Measurements from ENCODE around the gene RAB6B.

The RAB6B gene

DNA sequence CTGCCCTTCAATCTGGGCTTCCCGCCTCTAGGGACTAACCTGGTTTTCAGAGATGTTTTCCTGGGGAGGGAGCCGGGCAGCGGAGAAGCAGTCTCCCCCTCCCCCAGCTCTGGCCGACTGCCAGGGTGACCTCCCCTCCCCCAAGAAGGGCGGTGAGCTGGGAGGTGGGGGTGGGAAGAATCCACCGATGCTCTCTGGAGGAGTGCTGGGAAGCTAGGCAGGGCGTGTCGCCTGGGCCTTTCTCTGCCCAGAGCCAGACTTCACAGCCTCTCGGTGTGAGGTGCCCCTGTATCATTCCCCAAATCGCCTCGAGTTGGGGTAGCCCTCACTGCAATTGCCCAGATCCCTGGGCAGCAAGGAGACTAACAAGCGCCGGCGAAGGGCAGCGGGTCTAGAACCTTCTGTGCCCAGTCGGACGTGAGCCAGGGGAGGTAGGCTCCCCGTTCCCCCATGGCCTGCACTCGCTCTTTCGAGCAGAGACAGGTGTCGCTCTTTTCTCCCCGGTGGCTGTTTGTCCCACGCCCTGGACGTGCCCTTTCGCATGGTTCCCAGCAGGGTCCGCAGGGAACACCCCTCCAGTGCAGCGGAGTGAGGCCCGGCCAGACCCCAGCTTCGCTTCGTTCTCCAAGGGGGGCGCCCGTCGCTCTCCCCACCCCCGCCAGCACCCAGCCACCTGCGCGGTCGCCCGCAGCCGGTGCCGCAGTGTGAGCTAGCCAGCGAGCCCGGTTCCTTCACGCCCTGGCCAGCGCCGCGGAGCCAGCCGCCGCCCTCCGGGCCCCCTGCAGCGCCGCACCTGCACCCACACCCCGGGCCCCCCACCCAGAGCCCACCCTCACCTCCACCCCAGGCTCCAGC, 1.1 kb downstream of the RAB6B start:
- DNase-seq = no peak

DNA sequence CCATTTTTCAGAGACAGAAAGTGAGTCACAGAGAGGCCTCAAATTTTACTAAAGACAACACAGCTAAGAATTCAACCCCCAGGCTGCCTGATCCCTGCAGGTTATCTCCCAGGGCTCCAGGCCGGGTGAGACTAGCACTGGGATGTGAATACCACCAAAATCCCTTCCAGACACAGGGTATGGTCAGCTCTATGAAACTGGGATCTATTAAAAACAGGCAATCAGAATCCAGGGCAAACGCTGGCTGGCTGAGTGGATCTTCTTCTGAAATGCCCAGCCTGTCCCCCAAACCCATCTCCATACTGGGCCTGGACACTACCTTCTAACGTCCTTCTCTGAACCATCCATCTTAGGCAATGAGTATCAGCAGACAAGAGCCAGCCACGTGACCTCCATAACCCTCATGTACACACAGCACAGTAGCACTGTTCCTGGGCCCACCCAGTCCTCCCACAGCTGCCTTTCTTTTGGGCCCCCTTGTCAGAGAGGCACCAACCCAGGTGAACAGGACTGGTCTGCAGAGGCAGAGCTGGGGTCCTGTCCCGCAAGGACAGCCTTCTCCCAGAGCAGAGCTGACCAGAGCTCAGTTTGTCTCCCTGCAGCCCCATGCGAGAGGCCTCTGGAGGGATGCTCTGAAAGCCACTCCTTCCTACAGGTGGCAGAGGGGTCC, 1.9 kb downstream of the RAB6B start:
- no peak for DNase-seq

DNA sequence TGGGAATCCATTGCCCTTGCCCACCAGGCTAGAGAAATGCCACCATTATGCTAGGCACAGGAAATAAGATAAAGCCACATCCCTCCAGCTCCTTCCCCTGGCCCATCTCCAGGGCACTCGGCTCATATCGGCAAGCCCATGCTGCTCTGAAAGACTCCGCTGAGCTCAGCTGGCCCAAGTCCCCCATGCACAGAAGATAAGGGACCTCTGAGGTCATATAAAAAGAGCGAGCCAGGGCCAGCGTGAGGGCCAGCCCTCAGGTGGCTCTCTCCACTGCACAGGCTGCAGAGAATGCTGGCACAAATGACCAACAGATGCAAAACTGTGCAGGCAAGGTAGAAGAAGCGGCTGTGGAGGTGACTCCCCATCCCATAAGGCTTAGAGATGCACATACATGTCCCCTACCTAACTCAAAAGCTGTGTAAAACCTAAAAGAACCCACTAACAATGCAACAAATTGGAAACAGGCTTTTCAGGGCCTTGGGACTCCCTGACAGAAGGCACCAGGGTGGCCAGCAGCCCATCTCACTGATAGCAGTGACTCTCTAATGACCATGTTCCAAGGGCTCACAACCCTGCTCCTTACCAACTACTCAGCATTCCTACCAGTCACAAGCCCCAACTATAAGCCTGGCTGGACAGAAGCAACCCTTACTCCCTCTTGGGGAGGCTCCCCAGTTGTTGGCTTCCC, 3.0 kb downstream of the RAB6B start:
- peak; percentile 97 for DNase-seq

DNA sequence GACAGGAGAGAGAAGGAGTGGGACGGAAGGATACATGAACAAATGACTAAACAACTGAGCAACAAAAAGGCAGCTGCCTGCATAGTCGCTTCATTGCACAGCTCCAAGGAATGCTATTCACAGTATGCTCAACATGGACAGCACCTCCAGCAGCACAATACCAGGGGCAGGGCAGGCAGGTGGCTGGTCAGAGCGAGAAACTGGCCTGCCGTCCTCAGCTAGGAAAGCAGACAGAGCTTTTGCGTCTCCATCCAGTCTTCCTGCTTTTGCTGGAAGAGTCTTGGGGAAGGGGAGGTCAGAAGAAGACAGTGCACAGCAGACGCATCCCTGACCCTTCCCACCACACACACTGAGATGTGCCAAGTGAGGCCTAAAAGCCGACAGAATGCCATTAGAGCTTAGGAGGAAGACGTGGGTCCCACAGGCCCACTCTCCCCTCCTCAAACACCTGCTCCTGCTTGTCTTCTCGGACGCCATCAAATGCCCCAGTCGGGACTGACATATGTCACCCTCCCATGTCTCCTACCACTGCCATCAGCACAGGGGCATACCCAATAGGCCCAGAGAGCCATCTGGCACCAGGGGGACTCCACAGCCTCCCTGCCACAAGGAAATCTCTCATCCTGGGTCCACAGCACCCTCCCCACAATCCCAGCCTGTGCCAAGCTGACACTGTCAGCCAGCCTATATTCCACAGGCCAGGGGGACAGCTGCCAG, 3.9 kb downstream of the RAB6B start:
- no peak for DNase-seq

DNA sequence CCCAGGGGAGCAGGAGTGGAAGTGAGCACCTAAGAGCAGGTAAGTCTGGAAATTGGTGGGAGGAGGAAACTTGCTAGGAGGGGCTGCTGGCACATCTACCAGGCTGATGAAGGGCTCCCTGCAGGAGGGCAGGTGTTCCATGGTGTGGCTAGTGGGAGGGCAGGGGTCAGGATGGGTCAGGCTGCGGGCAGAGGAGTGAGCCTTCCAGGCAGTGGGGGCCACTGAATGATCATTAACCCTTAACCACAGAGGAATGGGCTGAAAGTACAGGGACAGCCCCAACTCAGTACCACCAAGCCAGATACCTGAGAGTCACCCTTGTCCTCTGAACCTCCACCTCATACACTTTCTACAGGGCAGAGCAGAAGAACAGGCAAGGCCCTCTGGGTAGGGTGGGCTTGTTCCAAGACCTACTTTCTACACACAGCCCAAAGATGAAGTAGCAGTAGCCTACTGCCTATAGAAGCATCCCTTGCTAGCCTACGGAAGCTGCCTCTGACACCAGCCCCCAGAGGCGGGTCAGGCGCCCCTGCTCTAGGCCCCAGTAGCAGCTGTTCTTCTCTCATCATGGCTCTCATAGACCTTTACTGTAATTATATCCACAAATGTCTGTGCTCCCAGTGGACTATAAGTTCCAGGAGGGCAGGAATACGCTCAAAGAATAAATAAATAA, 4.6 kb downstream of the RAB6B start:
- no peak for DNase-seq

DNA sequence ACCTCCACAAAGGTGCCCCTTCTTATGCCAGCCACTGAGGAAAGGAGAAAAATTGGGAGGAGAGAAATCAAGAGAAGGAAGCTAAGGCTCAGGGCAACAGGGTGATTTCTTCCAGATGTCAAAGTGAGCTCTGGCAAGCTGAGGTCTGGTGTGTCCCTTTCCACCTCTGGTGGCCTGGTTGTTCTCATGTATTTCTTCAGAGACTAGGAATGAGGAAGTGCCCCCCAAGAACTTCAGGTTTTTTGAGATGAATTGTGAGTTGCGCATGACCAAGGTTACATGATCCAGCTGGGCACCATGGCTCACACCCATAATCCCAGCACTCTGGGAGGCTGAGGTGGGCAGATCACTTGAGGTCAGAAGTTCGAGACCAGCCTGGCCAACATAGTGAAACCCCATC, 5.6 kb downstream of the RAB6B start:
- peak; percentile 43 for DNase-seq

DNA sequence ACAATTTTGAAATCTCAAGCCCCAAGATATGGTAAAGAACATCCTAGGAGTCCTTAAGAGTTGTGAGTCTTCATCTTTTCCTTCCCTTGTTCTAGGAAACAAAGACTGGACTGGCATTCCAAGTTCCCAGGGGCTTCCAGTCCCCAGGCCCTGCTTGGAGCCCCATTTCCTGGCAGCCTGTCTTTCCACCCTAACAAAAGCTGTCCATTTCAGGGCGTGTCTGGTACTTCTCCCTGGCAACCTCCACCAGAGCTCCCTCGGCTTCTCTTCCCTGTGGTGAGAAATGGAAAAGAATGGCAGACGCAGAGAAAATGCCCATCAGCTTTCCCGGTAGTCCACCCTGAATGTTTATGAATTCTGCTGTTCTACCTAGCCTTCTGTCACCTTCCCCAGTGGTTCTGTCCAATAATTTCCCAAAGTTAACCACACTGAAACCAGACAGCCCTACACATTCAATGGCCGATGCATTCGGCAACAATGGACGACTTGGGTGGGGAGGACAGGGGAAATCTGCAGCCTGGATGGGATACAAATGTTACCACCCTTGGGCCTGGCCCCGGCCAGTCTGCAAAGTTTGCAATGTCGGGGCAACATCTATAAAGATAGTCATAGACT, 6.8 kb downstream of the RAB6B start:
- no peak for DNase-seq

DNA sequence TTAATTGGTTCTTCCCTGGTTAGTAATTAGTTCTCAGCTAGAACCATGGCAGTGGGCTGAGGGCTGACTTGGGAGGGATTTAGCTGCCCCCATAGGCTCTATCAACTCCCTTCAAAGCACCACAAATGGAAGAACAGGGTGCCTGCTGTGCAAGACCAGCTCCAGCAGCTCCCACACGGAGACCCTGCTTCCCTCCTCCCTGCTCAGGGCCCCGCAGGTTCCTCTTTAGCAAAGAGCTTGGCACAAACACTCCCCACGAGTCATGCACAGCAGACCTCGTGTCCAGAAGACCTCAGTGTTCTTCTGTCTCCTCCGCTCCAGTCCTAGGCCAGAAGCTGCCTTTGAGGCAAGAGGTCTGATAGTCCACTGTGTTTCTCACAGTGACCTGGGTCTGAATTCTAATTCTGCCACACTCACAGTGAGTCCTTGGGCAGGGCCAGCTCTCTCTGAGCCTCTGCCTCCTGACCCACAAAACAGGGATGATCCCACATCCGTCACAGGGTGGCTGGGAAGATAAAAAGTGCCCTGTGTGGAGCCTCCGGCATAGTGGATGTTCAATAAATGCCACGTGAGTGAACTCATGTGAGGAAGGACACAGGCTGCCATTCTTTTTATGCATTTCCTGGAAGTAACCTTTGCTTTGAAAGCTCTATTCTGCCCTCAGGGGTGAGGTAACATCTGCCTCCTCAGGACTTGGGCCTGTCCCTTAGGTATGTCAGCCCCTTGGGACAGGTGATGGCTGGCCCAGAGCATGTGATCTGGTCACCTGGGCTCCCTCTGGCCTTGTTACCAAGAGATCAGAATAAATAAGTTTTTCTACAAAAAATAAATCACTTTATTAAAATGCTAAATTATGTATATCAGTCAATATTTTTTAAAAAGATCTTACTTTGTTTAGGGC, 7.6 kb downstream of the RAB6B start:
- DNase-seq = peak; percentile 51

DNA sequence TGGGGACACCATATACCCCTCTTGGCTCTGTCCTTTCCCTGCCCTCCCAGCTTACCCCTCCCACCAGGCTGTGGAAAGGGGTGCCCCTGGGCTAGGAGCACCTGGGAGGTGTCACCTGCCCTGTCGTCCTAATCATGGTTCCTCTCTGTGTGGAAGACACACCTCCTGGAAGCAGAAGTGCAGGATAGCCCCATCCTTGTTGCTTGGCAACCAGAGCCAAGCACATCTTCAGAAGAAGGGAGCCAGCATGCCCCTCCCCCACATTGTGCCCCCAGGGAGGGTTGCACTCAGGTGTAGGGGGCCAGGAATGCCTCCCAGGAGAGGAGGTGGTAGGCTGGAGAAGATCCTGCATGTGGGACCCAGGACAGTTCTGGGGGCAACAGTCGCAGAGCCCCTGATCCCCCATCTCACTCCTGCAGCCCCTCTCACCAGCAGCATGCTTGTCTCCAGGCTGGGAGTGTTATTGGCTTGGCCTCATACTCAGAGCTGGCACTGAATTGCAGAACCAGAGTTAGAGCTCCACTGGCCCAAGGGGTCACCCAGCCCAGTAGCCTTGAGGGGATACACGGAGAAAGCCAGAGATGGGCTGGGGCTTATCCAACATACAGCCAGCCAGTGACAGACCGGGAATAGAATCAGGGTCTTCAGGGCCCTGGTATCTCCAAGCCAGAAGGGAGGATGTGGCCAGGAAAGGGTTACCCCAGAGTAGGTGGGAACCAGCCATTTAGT, 8.4 kb downstream of the RAB6B start:
- DNase-seq = no peak

DNA sequence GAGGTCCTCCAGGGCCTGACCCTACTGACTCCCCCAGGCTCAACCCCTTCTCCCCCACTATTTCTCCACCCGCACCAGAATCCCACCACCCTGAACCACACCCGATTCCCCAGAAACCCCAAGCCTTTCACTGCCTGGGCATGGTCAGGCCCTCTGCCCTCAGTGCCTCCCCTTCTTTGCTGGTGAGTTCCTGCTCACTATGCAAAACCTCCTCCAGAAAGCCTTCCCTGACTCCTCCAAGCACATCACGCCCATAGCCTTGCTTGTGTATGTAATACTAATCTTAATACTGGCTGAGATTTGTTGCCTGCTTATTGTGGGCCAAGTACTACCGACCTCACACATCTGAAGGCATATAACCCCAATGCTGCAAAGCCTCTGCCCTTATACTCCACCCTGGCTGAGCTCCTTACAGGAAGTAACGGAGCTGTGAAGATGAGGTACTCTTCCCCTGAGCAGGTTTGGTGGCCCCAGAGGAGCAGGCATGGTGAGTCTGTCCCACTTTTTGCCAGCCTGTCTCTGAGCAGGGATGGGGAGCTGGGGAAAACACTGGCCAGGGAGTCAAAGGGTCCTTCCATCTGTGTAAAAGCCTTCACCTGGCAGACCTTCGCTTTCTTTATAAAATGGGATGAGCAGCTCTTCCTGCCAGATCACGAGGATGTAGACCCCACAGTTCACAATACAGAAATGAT, 9.5 kb downstream of the RAB6B start:
- DNase-seq = no peak

DNA sequence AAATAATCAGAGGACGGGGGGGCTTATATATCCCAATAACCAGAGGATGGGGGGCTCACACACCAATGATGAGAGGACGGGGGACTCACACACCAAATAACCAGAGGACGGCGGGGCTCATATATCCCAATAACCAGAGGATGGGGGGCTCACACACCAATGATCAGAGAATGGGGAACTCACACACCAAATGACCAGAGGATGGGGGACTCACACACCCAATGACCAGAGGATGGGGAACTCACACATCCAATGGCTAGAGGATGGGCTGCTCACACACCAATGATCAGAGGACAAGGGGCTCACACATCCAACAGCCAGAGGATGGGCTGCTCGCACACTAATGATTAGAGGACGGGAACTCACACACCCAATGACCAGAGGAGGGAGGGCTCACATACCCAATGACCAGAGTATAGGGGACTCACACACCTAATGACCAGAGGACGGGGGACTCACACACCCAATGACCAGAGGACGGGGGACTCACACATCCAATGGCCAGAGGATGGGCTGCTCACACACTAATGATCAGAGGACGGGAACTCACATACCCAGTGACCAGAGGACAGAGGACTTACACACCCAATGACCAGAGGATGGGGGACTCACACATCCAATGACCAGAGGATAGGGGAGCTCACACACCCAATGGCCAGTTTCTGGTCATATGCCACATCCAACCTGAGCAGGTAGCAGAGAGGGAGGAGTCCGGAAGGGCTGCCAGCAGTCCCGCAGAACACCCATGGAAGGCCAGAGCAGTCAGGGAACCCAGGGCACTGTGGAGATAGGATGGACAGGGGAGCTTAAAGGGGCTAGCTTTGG, 10.6 kb downstream of the RAB6B start:
- DNase-seq = no peak

DNA sequence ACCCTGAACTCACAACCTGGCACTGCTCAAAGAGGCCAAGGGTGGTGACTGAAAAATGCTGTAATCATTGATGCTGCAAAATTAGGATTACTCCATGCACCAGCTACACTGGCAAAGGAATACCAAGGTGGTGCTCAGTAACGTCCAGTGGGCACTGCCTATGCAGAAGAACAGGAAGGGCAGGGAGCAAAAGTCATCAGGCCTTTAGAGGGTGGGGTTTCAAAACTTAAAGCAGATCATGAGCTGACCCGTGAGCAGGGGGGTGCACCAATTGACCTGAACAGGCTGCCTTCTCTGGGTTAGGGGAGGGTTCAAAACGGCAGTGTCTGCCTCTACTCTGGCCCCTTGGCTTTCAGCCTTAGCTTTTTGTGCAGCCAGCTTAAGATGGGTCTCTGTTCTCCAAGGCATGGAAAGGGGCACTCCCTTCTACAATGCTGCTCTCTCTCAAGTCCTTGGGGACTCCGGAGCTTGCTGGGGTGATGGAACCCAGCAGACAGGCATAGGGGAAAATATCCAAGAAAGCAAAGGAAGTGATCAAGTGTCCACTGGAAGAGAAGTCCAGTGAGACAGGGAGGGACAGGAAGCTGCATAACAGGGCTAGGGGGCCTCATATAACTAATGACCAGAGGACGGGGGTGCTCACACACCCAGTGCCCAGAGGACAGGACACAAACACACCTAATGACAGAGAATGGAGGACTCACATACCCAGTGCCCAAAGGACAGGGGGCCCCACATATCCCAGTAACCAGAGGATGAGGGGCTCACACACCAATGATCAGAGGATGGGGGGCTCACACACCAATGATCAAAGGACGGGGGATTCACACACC, 11.4 kb downstream of the RAB6B start:
- no peak for DNase-seq

DNA sequence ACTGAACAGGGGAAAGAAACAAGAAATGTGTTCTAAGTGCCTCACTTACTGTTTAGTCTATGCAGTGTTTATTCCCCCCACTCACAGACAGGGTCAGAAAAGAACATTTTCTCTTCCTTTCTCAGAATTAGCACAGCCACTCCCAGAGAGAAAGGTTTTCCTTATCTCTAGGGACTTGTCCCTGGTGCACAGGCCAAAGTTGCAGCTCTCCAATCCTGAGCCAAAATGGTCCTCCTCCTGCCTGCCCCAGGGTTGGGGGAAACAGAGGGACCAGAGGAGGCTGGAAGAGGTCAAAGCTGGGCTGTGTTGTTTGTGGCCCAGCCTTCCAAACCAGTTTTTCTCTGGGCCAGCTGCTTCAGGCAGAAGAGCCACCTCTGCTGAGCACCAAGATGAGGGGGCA, 12.0 kb downstream of the RAB6B start:
- DNase-seq = peak; percentile 79

DNA sequence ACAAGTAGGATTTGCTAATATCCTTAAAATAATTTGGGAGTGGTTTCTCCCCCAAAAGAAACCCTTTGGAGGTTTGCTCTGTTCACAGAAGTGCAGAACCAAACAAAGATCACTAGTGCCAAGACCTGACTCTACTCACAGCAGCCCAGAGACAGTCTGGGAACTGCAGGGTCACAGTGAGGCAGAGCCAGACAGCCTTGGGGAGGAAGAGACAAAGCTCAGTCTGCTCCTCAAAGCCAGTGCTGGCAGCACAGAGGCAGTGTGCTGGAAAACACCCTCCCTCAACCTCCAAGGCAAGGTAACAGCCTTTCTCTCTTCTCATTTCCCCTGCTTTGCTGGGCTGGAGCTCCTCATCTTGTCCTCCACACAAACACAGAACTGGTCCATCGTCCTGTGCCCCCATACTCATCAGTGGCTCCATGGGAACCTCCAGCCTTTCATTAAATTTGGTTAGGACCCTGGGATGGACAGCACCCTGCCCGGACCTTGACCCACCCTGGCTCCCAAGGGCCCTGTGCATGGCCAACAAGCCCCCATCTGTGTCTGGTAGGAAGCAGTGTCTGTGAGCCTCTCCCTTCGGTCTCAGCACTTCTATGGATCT, 12.6 kb downstream of the RAB6B start:
- no peak for DNase-seq

DNA sequence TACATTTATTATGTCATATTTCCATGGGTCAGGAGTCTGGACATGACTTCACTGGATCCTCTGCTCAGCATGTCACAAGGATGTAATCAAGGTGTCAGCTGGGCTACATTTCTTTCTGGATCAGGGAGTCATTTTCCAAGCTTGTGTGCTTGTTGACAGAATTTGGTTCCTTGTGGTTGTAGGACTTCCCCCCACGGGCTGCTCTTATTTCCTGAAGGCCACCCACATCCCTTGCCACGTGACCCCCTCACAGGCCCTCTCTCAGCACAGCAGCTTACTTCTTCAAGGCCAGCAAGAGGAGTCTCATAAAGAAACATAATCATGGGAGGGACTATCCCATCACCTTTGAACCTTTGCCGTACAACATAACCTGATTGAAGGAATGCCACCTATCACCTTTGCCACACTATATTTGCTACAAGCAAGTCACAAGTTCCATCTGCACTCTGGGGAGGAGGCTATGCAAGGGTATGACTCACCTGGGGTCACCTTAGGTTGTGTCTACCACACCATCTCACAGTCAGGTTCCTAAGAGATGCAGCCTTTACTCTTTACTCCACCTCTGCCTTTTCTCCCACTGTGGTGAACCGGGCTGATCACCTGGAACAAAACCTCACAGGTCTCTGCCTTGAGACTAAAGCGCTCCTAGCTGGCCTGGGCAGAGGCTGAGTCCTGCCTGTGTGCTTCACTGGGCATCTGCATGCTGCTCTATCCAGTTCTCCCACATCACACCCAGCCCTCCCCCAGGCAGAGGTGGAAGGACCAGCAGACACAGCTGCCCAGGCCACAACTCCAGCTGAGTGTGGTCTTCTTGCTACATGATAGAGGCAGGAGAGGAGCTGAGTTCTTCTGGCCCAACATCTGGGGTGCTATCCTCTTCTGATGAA, 13.5 kb downstream of the RAB6B start:
- no peak for DNase-seq

DNA sequence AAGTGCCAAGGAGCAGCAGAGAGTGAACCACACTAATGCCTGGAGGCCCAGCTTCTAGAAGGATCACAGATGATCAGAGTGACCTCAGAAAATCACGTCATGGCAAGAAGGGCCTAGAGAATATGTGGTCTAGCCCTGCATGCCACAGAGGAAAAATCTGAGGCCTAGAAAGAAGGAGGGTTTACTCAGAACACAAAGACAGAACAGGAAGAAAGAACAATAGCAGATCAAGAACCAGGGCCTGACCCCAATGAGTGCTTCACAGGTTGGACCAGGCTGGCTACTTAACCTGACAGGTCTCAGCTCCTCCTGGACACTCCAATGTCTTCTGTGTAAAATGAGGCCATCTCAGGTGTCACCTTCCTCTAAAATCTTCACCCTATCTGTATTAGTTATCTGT, 14.2 kb downstream of the RAB6B start:
- no peak for DNase-seq
